ENCODE data around the gene HECW1.

GRCh38 chr7:43460733-43461348, 348.4 kb downstream of the HECW1 start:
- no peak for TF ChIP-seq CTCF (IDR thresholded peaks at IDR 0.05)
- TF ChIP-seq POLR2A (IDR thresholded peaks at IDR 0.05): no peak
